Fibroblast of lung (primary cell): ENCODE measurements around the gene SMG6. TPM values are rescaled to one million over a fixed set of nuclear protein-coding genes. Genes with fewer than 3 reads are reported as not detected.

ENCODE experiments used
- DNase-seq, 2 donors: peaks; one replicate each; pipeline versions ENCODE4 v3.0.0 to v3.0.0-alpha.2; 2010; ENCODE audit warnings: low read depth in 2 of 2
- H2AFZ ChIP-seq: 2 replicates; pipeline ENCODE4 v1.5.1; 2012; ENCODE audit warnings: low read length, control low read depth, inconsistent platforms
- H3K27ac ChIP-seq: 2 replicates; pipeline ENCODE4 v1.5.1; 2011; ENCODE audit warnings: low read length, control low read depth; ENCODE audit not compliant: insufficient read depth
- H3K27me3 ChIP-seq: 2 replicates; pipeline ENCODE4 v1.5.1; 2011; ENCODE audit warnings: mild to moderate bottlenecking, low read length; ENCODE audit not compliant: control insufficient read depth, insufficient read depth
- H3K36me3 ChIP-seq: 2 replicates; pipeline ENCODE4 v1.5.1; 2011; ENCODE audit warnings: low read length; ENCODE audit not compliant: control insufficient read depth, insufficient read depth
- H3K4me1 ChIP-seq: 2 replicates; pipeline ENCODE4 v1.5.1; 2011; ENCODE audit warnings: low read length; ENCODE audit not compliant: control insufficient read depth, insufficient read depth; ENCODE audit errors: extremely low read depth
- H3K4me2 ChIP-seq: 2 replicates; pipeline ENCODE4 v1.5.1; 2011; ENCODE audit warnings: low read length, control low read depth; ENCODE audit not compliant: insufficient read depth; ENCODE audit errors: extremely low read depth
- H3K4me3 ChIP-seq, 4 experiments: fragments of 200-600 bp in 1 of 4; sonication (generic) in 1 of 4; replicated peaks in 1 of 4; 2 replicates each; pipeline ENCODE4 v1.5.1; 2011 to 2016; ENCODE audit warnings: low read length in 4 of 4, low read depth in 3 of 4, mild to moderate bottlenecking in 3 of 4, control low read depth in 2 of 4, inconsistent platforms in 1 of 4, mixed read lengths in 1 of 4; ENCODE audit not compliant: insufficient read depth in 1 of 4; ENCODE audit errors: control extremely low read depth in 1 of 4
- H3K79me2 ChIP-seq: 2 replicates; pipeline ENCODE4 v1.5.1; 2012; ENCODE audit warnings: mild to moderate bottlenecking, low read length, inconsistent platforms; ENCODE audit not compliant: control insufficient read depth, insufficient read depth
- H3K9ac ChIP-seq: 2 replicates; pipeline ENCODE4 v1.5.1; 2011; ENCODE audit warnings: mild to moderate bottlenecking, low read length, control low read depth; ENCODE audit not compliant: insufficient read depth
- H3K9me3 ChIP-seq: 2 replicates; pipeline ENCODE4 v1.5.1; 2012; ENCODE audit warnings: low read depth, low read length; ENCODE audit not compliant: control insufficient read depth, insufficient read depth
- H4K20me1 ChIP-seq: 2 replicates; pipeline ENCODE4 v1.5.1; 2011; ENCODE audit warnings: low read length; ENCODE audit not compliant: control insufficient read depth, insufficient read depth; ENCODE audit errors: extremely low read depth
- CTCF ChIP-seq, 2 donors: IDR thresholded peaks in 1 of 2; conservative IDR thresholded peaks in 1 of 2; 1 replicate in 1 of 2; 2 replicates in 1 of 2; pipeline ENCODE4 v1.5.1; 2011 to 2012; ENCODE audit warnings: low read length in 2 of 2, control low read depth in 1 of 2, inconsistent platforms in 1 of 2, low read depth in 1 of 2, mild to moderate bottlenecking in 1 of 2
- EZH2 ChIP-seq: IDR thresholded peaks from 2 replicates; pipeline ENCODE4 v1.5.1; 2012; ENCODE audit warnings: low read length, control low read depth, mild to moderate bottlenecking; ENCODE audit errors: missing control alignments
- polyA plus RNA-seq, 2 donors: library from polyadenylated mRNA; depleted of rRNA in 1 of 2; stranded (reverse) in 1 of 2; unstranded in 1 of 2; fragments of >200 nt; gene quantifications; 2 replicates each; pipeline ENCODE4 v1.2.1, GENCODE V29; 2011 to 2012; ENCODE audit warnings: missing spikeins in 1 of 2
- total RNA-seq: library from RNA; depleted of rRNA; stranded (reverse); fragments of >200 nt; gene quantifications from 2 replicates; pipeline ENCODE4 v1.2.1, GENCODE V29; 2014

Gene SMG6
- total and polyA plus RNA-seq, 2 donors (not counting 1 experiment from before 2014, with no cell fraction given): 14.7 to 29.9 TPM

GRCh38 chr17:2071455-2072281, 231.9 kb downstream of the SMG6 start:
- Histone ChIP-seq H3K79me2 (no peaks in the 10 kb centered on the region), H3K36me3 (peaks cover 3% of the 10 kb centered on the region), H3K27ac (peak overlapping the region; percentile 96), H3K9me3 (no peaks in the 10 kb centered on the region), H2AFZ (no peak overlapping the region), H3K27me3 (no peaks in the 10 kb centered on the region), H4K20me1 (no peaks in the 10 kb centered on the region), H3K4me3 (no peak overlapping the region), H3K4me1 (peaks cover 66% of the 10 kb centered on the region), H3K9ac (peak overlapping the region; percentile 68), H3K4me2 (peak overlapping the region; percentile 51)
- peak; percentile 76 to 87 for DNase-seq
- TF ChIP-seq CTCF (conservative IDR thresholded peaks at IDR 0.05 in 1 of 2, IDR thresholded peaks at IDR 0.05 in 1 of 2; ENCODE audit: low read depth in 1 of 2, low read length in 2 of 2): peak in 1 of 2 donors; percentile 16
- TF ChIP-seq EZH2: no peak

- no peaks in the 10 kb centered on the region for H4K20me1 ChIP-seq
- no peak overlapping the region for H2AFZ ChIP-seq
- no peaks in the 10 kb centered on the region for H3K9me3 ChIP-seq
- no peak for DNase-seq
- no peak overlapping the region for H3K4me3 ChIP-seq
- peaks cover 65% of the 10 kb centered on the region for H3K4me1 ChIP-seq
- no peak for TF ChIP-seq EZH2
- no peak for TF ChIP-seq CTCF (conservative IDR thresholded peaks at IDR 0.05 in 1 of 2, IDR thresholded peaks at IDR 0.05 in 1 of 2; ENCODE audit: low read depth in 1 of 2, low read length in 2 of 2)
- H3K27me3 ChIP-seq: no peaks in the 10 kb centered on the region
- H3K4me2 ChIP-seq: no peak overlapping the region
- H3K9ac ChIP-seq: peak overlapping the region; percentile 68
- peaks cover 3% of the 10 kb centered on the region for H3K36me3 ChIP-seq
- H3K79me2 ChIP-seq: no peaks in the 10 kb centered on the region
- H3K27ac ChIP-seq: peak overlapping the region; percentile 96
Observed at GRCh38 chr17:2071024-2071385, 232.6 kb downstream of the SMG6 start.

GRCh38 chr17:2070241-2071023, 233.2 kb downstream of the SMG6 start:
- Histone ChIP-seq H2AFZ (no peak overlapping the region), H4K20me1 (no peaks in the 10 kb centered on the region), H3K4me2 (no peak overlapping the region), H3K79me2 (no peaks in the 10 kb centered on the region), H3K4me3 (no peak overlapping the region), H3K36me3 (peaks cover 3% of the 10 kb centered on the region), H3K27me3 (no peaks in the 10 kb centered on the region), H3K9ac (no peak overlapping the region), H3K27ac (peak overlapping the region; percentile 96), H3K9me3 (no peaks in the 10 kb centered on the region), H3K4me1 (peaks cover 64% of the 10 kb centered on the region)
- DNase-seq: no peak
- TF ChIP-seq EZH2 (no peak), CTCF (conservative IDR thresholded peaks at IDR 0.05 in 1 of 2, IDR thresholded peaks at IDR 0.05 in 1 of 2; ENCODE audit: low read depth in 1 of 2, low read length in 2 of 2) (no peak)
